Smooth muscle cell (in vitro differentiated cells): ENCODE data around the gene SCNM1. TPM values are rescaled to one million over a fixed set of nuclear protein-coding genes. Genes with fewer than 3 reads are reported as not detected.

Experiments
- DNase-seq: peaks from one replicate; lab custom pipeline; 2025; ENCODE audit not compliant: unreplicated experiment; lab: John Stamatoyannopoulos, UW
- H2AFZ ChIP-seq: fragments of 200-600 bp; sonication (generic); 2 replicates; pipeline ENCODE4 v1.6.0; 2016; ENCODE audit warnings: antibody characterized with exemption, low read depth, mild to moderate bottlenecking
- H3F3A ChIP-seq: fragments of 200-600 bp; sonication (generic); 2 replicates; pipeline ENCODE4 v1.6.0; 2017; ENCODE audit warnings: antibody characterized with exemption, low read depth
- H3K27ac ChIP-seq: fragments of 200-600 bp; sonication (generic); 2 replicates; pipeline ENCODE4 v1.5.1; 2016; ENCODE audit warnings: low read depth, mild to moderate bottlenecking
- H3K27me3 ChIP-seq: fragments of 200-600 bp; sonication (generic); 2 replicates; pipeline ENCODE4 v1.6.1; 2016; ENCODE audit warnings: low read depth, mild to moderate bottlenecking
- H3K36me3 ChIP-seq: fragments of 200-600 bp; sonication (generic); 2 replicates; pipeline ENCODE4 v1.5.1; 2016; ENCODE audit warnings: low read depth
- H3K4me1 ChIP-seq: fragments of 200-600 bp; sonication (generic); 2 replicates; pipeline ENCODE4 v1.5.1; 2016; ENCODE audit warnings: low read depth
- H3K4me2 ChIP-seq: fragments of 200-600 bp; sonication (generic); 2 replicates; pipeline ENCODE4 v1.6.0; 2016; ENCODE audit warnings: mild to moderate bottlenecking
- H3K4me3 ChIP-seq: fragments of 200-600 bp; sonication (generic); 2 replicates; pipeline ENCODE4 v1.5.1; 2016; ENCODE audit warnings: mild to moderate bottlenecking
- H3K79me2 ChIP-seq: fragments of 200-600 bp; sonication (generic); 2 replicates; pipeline ENCODE4 v1.6.0; 2016; ENCODE audit warnings: low read depth, mild to moderate bottlenecking
- H3K9ac ChIP-seq: fragments of 200-600 bp; sonication (generic); 2 replicates; pipeline ENCODE4 v1.6.0; 2016; ENCODE audit warnings: low read depth
- H3K9me3 ChIP-seq: fragments of 200-600 bp; sonication (generic); replicated peaks from 2 replicates; pipeline ENCODE4 v1.5.1; 2016; ENCODE audit warnings: low read depth
- H4K20me1 ChIP-seq: fragments of 200-600 bp; sonication (generic); 2 replicates; pipeline ENCODE4 v1.6.0; 2016; ENCODE audit warnings: low read depth
- CTCF ChIP-seq: fragments of 200-600 bp; sonication (generic); IDR thresholded peaks from 2 replicates; pipeline ENCODE4 v1.5.1; 2017; ENCODE audit warnings: borderline replicate concordance, mild to moderate bottlenecking, antibody characterized with exemption; ENCODE audit not compliant: insufficient read depth, poor library complexity, severe bottlenecking
- WGBS: methylation state at CpG from one replicate; pipeline ENCODE4 v1.1.7; 2016; ENCODE audit warnings: low lambda C conversion rate; 5-methylcytosine and 5-hydroxymethylcytosine counted together
- polyA plus RNA-seq: library from polyadenylated mRNA; unstranded; fragments of >200 nt; fragmentation: Nextera tagmentation; extraction: Ambion mirVana; gene quantifications from 2 replicates; pipeline ENCODE4 v1.2.1, GENCODE V29; 2016
- total RNA-seq: library from RNA; depleted of rRNA; stranded (reverse); fragments of >200 nt; gene quantifications from 2 replicates; pipeline ENCODE4 v1.2.3, GENCODE V29; 2014

The SCNM1 gene
- total and polyA plus RNA-seq, 2 experiments from 2014 or later: 49.7 to 94.8 TPM

- no peaks in the 10 kb centered on the region for H3F3A ChIP-seq
- H3K9ac ChIP-seq: no peak overlapping the region
- H3K4me3 ChIP-seq: no peak overlapping the region
- H3K9me3 ChIP-seq: no peaks in the 10 kb centered on the region
- no peak for DNase-seq
- no peak overlapping the region for H3K27ac ChIP-seq
- no peak for TF ChIP-seq CTCF
- no peaks in the 10 kb centered on the region for H3K27me3 ChIP-seq
- peaks cover 100% of the 10 kb centered on the region for H4K20me1 ChIP-seq
- no peak overlapping the region for H2AFZ ChIP-seq
- H3K4me1 ChIP-seq: peaks cover 3% of the 10 kb centered on the region
- no peaks in the 10 kb centered on the region for H3K36me3 ChIP-seq
- no peak overlapping the region for H3K4me2 ChIP-seq
- 36% methylated on average over 2 of the region's 2 CpGs for WGBS
- peaks cover 98% of the 10 kb centered on the region for H3K79me2 ChIP-seq
These were observed 47.6 kb downstream of the SCNM1 start for GRCh38 chr1:151213560-151213959.

Other genes with a start within 250 kb of the SCNM1 start
- 19.1 and 36.6 TPM in 2 replicates for gene SETDB1, start 239.8 kb upstream of the SCNM1 start, total RNA-seq
- gene SETDB1, start 239.8 kb upstream of the SCNM1 start, polyA plus RNA-seq: 11.3 and 11.6 TPM in 2 replicates
- gene CERS2, start 191.3 kb upstream of the SCNM1 start, total RNA-seq: 80.0 and 81.8 TPM in 2 replicates
- gene CERS2, start 191.3 kb upstream of the SCNM1 start, polyA plus RNA-seq: 96.3 and 108 TPM in 2 replicates
- 0.67 and 2.6 TPM in 2 replicates for gene ANXA9, start 183.9 kb upstream of the SCNM1 start, total RNA-seq
- 0.19 and 0.31 TPM in 2 replicates for gene ANXA9, start 183.9 kb upstream of the SCNM1 start, polyA plus RNA-seq
- gene MINDY1, start 159.2 kb upstream of the SCNM1 start, total RNA-seq: 3.2 and 4.9 TPM in 2 replicates
- 2.4 and 8.5 TPM in 2 replicates for gene MINDY1, start 159.2 kb upstream of the SCNM1 start, polyA plus RNA-seq
- gene PRUNE1, start 157.7 kb upstream of the SCNM1 start, total RNA-seq: 15.2 and 16.8 TPM in 2 replicates
- gene PRUNE1, start 157.7 kb upstream of the SCNM1 start, polyA plus RNA-seq: 10.1 and 19.5 TPM in 2 replicates
- gene BNIPL, start 129.6 kb upstream of the SCNM1 start, total RNA-seq: 5.3 and 5.6 TPM in 2 replicates
- 0.93 and 1.2 TPM in 2 replicates for gene BNIPL, start 129.6 kb upstream of the SCNM1 start, polyA plus RNA-seq
- gene C1orf56, start 118.4 kb upstream of the SCNM1 start, total RNA-seq: 1.2 and 1.6 TPM in 2 replicates
- 4.4 and 8.0 TPM in 2 replicates for gene C1orf56, start 118.4 kb upstream of the SCNM1 start, polyA plus RNA-seq
- 63.3 and 75.9 TPM in 2 replicates for gene CDC42SE1, start 106.5 kb upstream of the SCNM1 start, total RNA-seq
- gene CDC42SE1, start 106.5 kb upstream of the SCNM1 start, polyA plus RNA-seq: 15.2 and 20.8 TPM in 2 replicates
- 50.1 and 53.4 TPM in 2 replicates for gene MLLT11, start 105.7 kb upstream of the SCNM1 start, total RNA-seq
- gene MLLT11, start 105.7 kb upstream of the SCNM1 start, polyA plus RNA-seq: 73.2 and 74.2 TPM in 2 replicates
- gene GABPB2, start 95.4 kb upstream of the SCNM1 start, total RNA-seq: 3.6 and 9.1 TPM in 2 replicates
- gene GABPB2, start 95.4 kb upstream of the SCNM1 start, polyA plus RNA-seq: 1.3 and 3.0 TPM in 2 replicates
- gene SEMA6C, start 19.5 kb upstream of the SCNM1 start, total RNA-seq: 9.3 and 9.5 TPM in 2 replicates
- gene SEMA6C, start 19.5 kb upstream of the SCNM1 start, polyA plus RNA-seq: 8.1 and 10.4 TPM in 2 replicates
- not detected in 2 replicates for gene TNFAIP8L2, start 9.5 kb upstream of the SCNM1 start, total RNA-seq
- gene TNFAIP8L2, start 9.5 kb upstream of the SCNM1 start, polyA plus RNA-seq: 0.14 TPM in 1 of 2 replicates, not detected in the other
- 9.7 and 17.8 TPM in 2 replicates for gene LYSMD1, start 242 bp upstream of the SCNM1 start, total RNA-seq
- gene LYSMD1, start 242 bp upstream of the SCNM1 start, polyA plus RNA-seq: 1.9 and 2.5 TPM in 2 replicates
- gene TMOD4, start 9.8 kb downstream of the SCNM1 start, total RNA-seq: not detected in 2 replicates
- gene TMOD4, start 9.8 kb downstream of the SCNM1 start, polyA plus RNA-seq: 0.37 TPM in 1 of 2 replicates, not detected in the other
- 35.0 and 44.9 TPM in 2 replicates for gene VPS72, start 24.1 kb downstream of the SCNM1 start, total RNA-seq
- gene VPS72, start 24.1 kb downstream of the SCNM1 start, polyA plus RNA-seq: 57.9 and 74.1 TPM in 2 replicates
- gene PIP5K1A, start 32.4 kb downstream of the SCNM1 start, total RNA-seq: 54.6 and 78.2 TPM in 2 replicates
- 24.1 and 25.8 TPM in 2 replicates for gene PIP5K1A, start 32.4 kb downstream of the SCNM1 start, polyA plus RNA-seq
- 97.2 and 109 TPM in 2 replicates for gene PSMD4, start 88.6 kb downstream of the SCNM1 start, total RNA-seq
- 192 and 198 TPM in 2 replicates for gene PSMD4, start 88.6 kb downstream of the SCNM1 start, polyA plus RNA-seq
- 10.7 and 13.1 TPM in 2 replicates for gene ZNF687, start 116.2 kb downstream of the SCNM1 start, total RNA-seq
- gene ZNF687, start 116.2 kb downstream of the SCNM1 start, polyA plus RNA-seq: 2.4 and 4.2 TPM in 2 replicates
- gene PI4KB, start 161.3 kb downstream of the SCNM1 start, total RNA-seq: 28.0 and 32.2 TPM in 2 replicates
- gene PI4KB, start 161.3 kb downstream of the SCNM1 start, polyA plus RNA-seq: 46.7 and 58.7 TPM in 2 replicates
- 22.7 and 53.0 TPM in 2 replicates for gene RFX5, start 181.1 kb downstream of the SCNM1 start, total RNA-seq
- gene RFX5, start 181.1 kb downstream of the SCNM1 start, polyA plus RNA-seq: 12.4 and 16.3 TPM in 2 replicates
- 22.0 and 26.7 TPM in 2 replicates for gene SELENBP1, start 206.6 kb downstream of the SCNM1 start, total RNA-seq
- 28.8 and 40.2 TPM in 2 replicates for gene SELENBP1, start 206.6 kb downstream of the SCNM1 start, polyA plus RNA-seq
- gene PSMB4, start 233.4 kb downstream of the SCNM1 start, total RNA-seq: 308 and 316 TPM in 2 replicates
- 88.6 and 94.1 TPM in 2 replicates for gene PSMB4, start 233.4 kb downstream of the SCNM1 start, polyA plus RNA-seq